Measurements from ENCODE around the gene P2RY14. TPM values are rescaled to one million over a fixed set of nuclear protein-coding genes. Genes with fewer than 3 reads are reported as not detected.

P2RY14 gene
- total RNA-seq, 1 donor from 2014 or later: not detected

GRCh38 chr3:151196434-151196833 is 81.9 kb downstream of the P2RY14 start:
- no peaks in the 10 kb centered on the region for H3K27me3 ChIP-seq
- Mint-ChIP-seq H3K27ac (no peak overlapping the region), H3K4me1 (no peaks in the 10 kb centered on the region), H3K27me3 (ENCODE audit: insufficient read depth, low read depth) (no peaks in the 10 kb centered on the region), H3K4me3 (no peak overlapping the region), H3K9me3 (no peaks in the 10 kb centered on the region), H3K36me3 (peaks cover 5% of the 10 kb centered on the region)
- H4K20me1 ChIP-seq (ENCODE audit: low read depth): no peaks in the 10 kb centered on the region
- no peak overlapping the region for H3K9ac ChIP-seq
- H3K4me2 ChIP-seq: no peak overlapping the region
- H3K79me2 ChIP-seq (ENCODE audit: low read depth): no peaks in the 10 kb centered on the region
- H3K36me3 ChIP-seq: no peaks in the 10 kb centered on the region
- TF ChIP-seq EZH2phosphoT487 (IDR thresholded peaks at IDR 0.05) (no peak), EZH2 (IDR thresholded peaks at IDR 0.05) (no peak), CTCF (IDR thresholded peaks at IDR 0.05) (no peak)
- no peaks in the 10 kb centered on the region for H3K4me1 ChIP-seq
- no peak overlapping the region for H3K4me3 ChIP-seq
- DNase-seq (ENCODE audit: low spot score): no peak
- H3F3A ChIP-seq (ENCODE audit: low read depth): no peaks in the 10 kb centered on the region
- no peak overlapping the region for H3K27ac ChIP-seq
- H2AFZ ChIP-seq (replicated peaks): no peak overlapping the region
- no peaks in the 10 kb centered on the region for H3K9me3 ChIP-seq (ENCODE audit: low read depth)

- DNase-seq (ENCODE audit: low spot score): no peak
- Histone ChIP-seq H3K79me2 (ENCODE audit: low read depth) (no peaks in the 10 kb centered on the region), H3F3A (ENCODE audit: low read depth) (no peaks in the 10 kb centered on the region), H2AFZ (replicated peaks) (no peak overlapping the region), H3K4me2 (no peak overlapping the region), H3K27ac (no peak overlapping the region), H3K4me1 (no peaks in the 10 kb centered on the region), H3K27me3 (no peaks in the 10 kb centered on the region), H3K9me3 (ENCODE audit: low read depth) (no peaks in the 10 kb centered on the region), H4K20me1 (ENCODE audit: low read depth) (no peaks in the 10 kb centered on the region), H3K36me3 (no peaks in the 10 kb centered on the region), H3K9ac (no peak overlapping the region), H3K4me3 (no peak overlapping the region)
- Mint-ChIP-seq H3K27me3 (ENCODE audit: insufficient read depth, low read depth) (no peaks in the 10 kb centered on the region), H3K27ac (no peak overlapping the region), H3K4me1 (no peaks in the 10 kb centered on the region), H3K4me3 (no peak overlapping the region), H3K36me3 (peaks cover 11% of the 10 kb centered on the region), H3K9me3 (no peaks in the 10 kb centered on the region)
- no peak for TF ChIP-seq EZH2 (IDR thresholded peaks at IDR 0.05)
- TF ChIP-seq EZH2phosphoT487 (IDR thresholded peaks at IDR 0.05): no peak
- no peak for TF ChIP-seq CTCF (IDR thresholded peaks at IDR 0.05)
These were observed 82.5 kb downstream of the P2RY14 start for GRCh38 chr3:151195826-151196225.

- Mint-ChIP-seq H3K27ac (no peak overlapping the region), H3K4me1 (no peaks in the 10 kb centered on the region), H3K27me3 (ENCODE audit: insufficient read depth, low read depth) (no peaks in the 10 kb centered on the region), H3K4me3 (no peak overlapping the region), H3K9me3 (no peaks in the 10 kb centered on the region), H3K36me3 (peaks cover 13% of the 10 kb centered on the region)
- H3K4me2 ChIP-seq: no peak overlapping the region
- H3K27me3 ChIP-seq: no peaks in the 10 kb centered on the region
- H3K9me3 ChIP-seq (ENCODE audit: low read depth): no peaks in the 10 kb centered on the region
- H3K4me1 ChIP-seq: no peaks in the 10 kb centered on the region
- H3K27ac ChIP-seq: no peak overlapping the region
- H3K79me2 ChIP-seq (ENCODE audit: low read depth): no peaks in the 10 kb centered on the region
- TF ChIP-seq CTCF (IDR thresholded peaks at IDR 0.05) (no peak), EZH2phosphoT487 (IDR thresholded peaks at IDR 0.05) (no peak), EZH2 (IDR thresholded peaks at IDR 0.05) (no peak)
- H4K20me1 ChIP-seq (ENCODE audit: low read depth): no peaks in the 10 kb centered on the region
- H3F3A ChIP-seq (ENCODE audit: low read depth): no peaks in the 10 kb centered on the region
- H3K4me3 ChIP-seq: no peak overlapping the region
- DNase-seq (ENCODE audit: low spot score): no peak
- no peak overlapping the region for H2AFZ ChIP-seq (replicated peaks)
- H3K9ac ChIP-seq: no peak overlapping the region
- no peaks in the 10 kb centered on the region for H3K36me3 ChIP-seq
These were observed 85.8 kb downstream of the P2RY14 start for GRCh38 chr3:151192545-151192944.

Data from neural progenitor cell (in vitro differentiated cells).